Activated CD4-positive, alpha-beta T cell treated with anti-CD3 and anti-CD28 coated beads, Interleukin-2, amount 10 ng/mL, durations not matched to agents 7 days and 5 days (primary cell): ENCODE data around the gene DDX46. TPM values are rescaled to one million over a fixed set of nuclear protein-coding genes. Genes with fewer than 3 reads are reported as not detected.
A peak's percentile ranks its signal among the peaks of the same experiment; 100 is the strongest.
"Not testable (repeated sequence)": the region's sequence is repeated elsewhere in the genome, so short reads cannot be mapped to it uniquely, and the experiment has no call there.

Experiments used
- CTCF ChIA-PET: fragments of 350-600 bp; sonication (Branson Sonifier 250); formaldehyde crosslinking; loops from one replicate; lab custom pipeline; 2021; ENCODE audit warnings: antibody characterized with exemption; lab: Charles Lee
- POLR2A ChIA-PET: fragments of 350-600 bp; sonication (Branson Sonifier 250); formaldehyde crosslinking; loops from one replicate; lab custom pipeline; 2021; ENCODE audit warnings: antibody characterized with exemption; lab: Charles Lee
- DNase-seq: peaks from one replicate; pipeline ENCODE4 v3.0.0-alpha.2; 2020
- H3K27ac Mint-ChIP-seq: one replicate; pipeline ENCODE4 v1.8.0; 2021; ENCODE audit warnings: mild to moderate bottlenecking, moderate library complexity, mixed read lengths
- H3K27me3 Mint-ChIP-seq: one replicate; pipeline ENCODE4 v1.8.0; 2021; ENCODE audit warnings: mixed read lengths
- H3K36me3 Mint-ChIP-seq: one replicate; pipeline ENCODE4 v1.8.0; 2021; ENCODE audit warnings: low read depth, mixed read lengths
- H3K4me1 Mint-ChIP-seq: one replicate; pipeline ENCODE4 v1.8.0; 2021; ENCODE audit warnings: mixed read lengths
- H3K4me3 Mint-ChIP-seq: one replicate; pipeline ENCODE4 v1.8.0; 2021; ENCODE audit warnings: mild to moderate bottlenecking, moderate library complexity, mixed read lengths
- H3K9me3 Mint-ChIP-seq: one replicate; pipeline ENCODE4 v1.8.0; 2021; ENCODE audit warnings: mixed read lengths
- total RNA-seq, 2 experiments: library from RNA; stranded (reverse); gene quantifications; one replicate each; pipeline ENCODE4 v1.2.3, GENCODE V29; 2021

DDX46 gene
- total RNA-seq: 10 to 100 TPM; 70.0 to 73.6 TPM

GRCh38 chr5:134758504-134759341 is at the start of gene DDX46:
Gene DDX46, plus strand, starts transcription at chr5:134758779. Its CDS starts 160 bp downstream, at chr5:134758939.
- peak within 1 kb of the TSS; percentile 98 for H3K4me3 Mint-ChIP-seq

GRCh38 chr5:134714120-134714519 is 44.5 kb upstream of the DDX46 start:
- Mint-ChIP-seq H3K9me3 (no peaks in the 10 kb centered on the region), H3K27ac (no peak overlapping the region), H3K36me3 (peaks cover 29% of the 10 kb centered on the region), H3K27me3 (no peaks in the 10 kb centered on the region), H3K4me1 (no peaks in the 10 kb centered on the region), H3K4me3 (no peak overlapping the region)
- ChIA-PET POLR2A (no interaction called here), CTCF (interaction anchor here (1.0 to 1.2 kb wide), 2 partner anchors 8 to 129 kb away, joined by 3 read pairs; no protein-coding TSS in a partner anchor)
- no peak for DNase-seq

More at GRCh38 chr5:134758504-134759341, at the start of gene DDX46:
- POLR2A ChIA-PET: interaction anchor here (0.6 to 1.8 kb wide), 3 partner anchors 19 to 187 kb away, joined by 3 to 6 read pairs (median 3); partner anchors contain the start of gene CAMLG
- peak; percentile 95 for DNase-seq
- CTCF ChIA-PET: interaction anchor here (0.6 to 3.2 kb wide), 21 partner anchors 10 to 171 kb away, joined by 3 to 21 read pairs (median 4); partner anchors contain the start of genes C5orf24, CAMLG and PCBD2
- peak within 1 kb of the TSS; percentile 96 for H3K27ac Mint-ChIP-seq
- H3K9me3 Mint-ChIP-seq: no peaks in the 10 kb centered on the region
- H3K36me3 Mint-ChIP-seq: peaks cover 8% of the 10 kb centered on the region
- no peaks in the 10 kb centered on the region for H3K27me3 Mint-ChIP-seq
- H3K4me1 Mint-ChIP-seq: peaks cover 38% of the 10 kb centered on the region

DNA sequence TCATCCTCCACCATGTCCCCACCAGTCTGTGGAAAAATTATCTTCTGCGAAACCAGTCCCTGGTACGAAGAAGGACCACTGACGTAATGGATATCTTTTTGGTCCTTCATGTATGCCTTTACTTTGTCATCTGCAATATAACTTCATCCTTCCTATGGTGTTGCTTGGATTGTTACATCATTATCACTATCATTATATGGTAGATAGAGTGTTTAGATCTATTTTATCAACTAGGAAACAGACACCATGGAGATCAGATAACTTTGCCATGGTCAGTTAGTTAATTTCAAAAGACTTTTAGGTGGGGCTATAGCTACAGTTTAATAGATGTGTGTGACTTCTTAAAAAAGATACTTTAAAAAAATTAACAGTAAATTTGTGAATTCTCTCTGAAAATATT is 44.0 kb upstream of the DDX46 start:
- POLR2A ChIA-PET: no interaction called here
- H3K27ac Mint-ChIP-seq: no peak overlapping the region
- H3K27me3 Mint-ChIP-seq: no peaks in the 10 kb centered on the region
- no peak for DNase-seq
- peaks cover 32% of the 10 kb centered on the region for H3K36me3 Mint-ChIP-seq
- CTCF ChIA-PET: interaction anchor here (1.0 to 1.2 kb wide), 3 partner anchors 8 to 128 kb away, joined by 3 to 4 read pairs (median 3); partner anchors contain the start of gene CAMLG
- H3K4me3 Mint-ChIP-seq: no peak overlapping the region
- no peaks in the 10 kb centered on the region for H3K9me3 Mint-ChIP-seq
- H3K4me1 Mint-ChIP-seq: no peaks in the 10 kb centered on the region

DNA sequence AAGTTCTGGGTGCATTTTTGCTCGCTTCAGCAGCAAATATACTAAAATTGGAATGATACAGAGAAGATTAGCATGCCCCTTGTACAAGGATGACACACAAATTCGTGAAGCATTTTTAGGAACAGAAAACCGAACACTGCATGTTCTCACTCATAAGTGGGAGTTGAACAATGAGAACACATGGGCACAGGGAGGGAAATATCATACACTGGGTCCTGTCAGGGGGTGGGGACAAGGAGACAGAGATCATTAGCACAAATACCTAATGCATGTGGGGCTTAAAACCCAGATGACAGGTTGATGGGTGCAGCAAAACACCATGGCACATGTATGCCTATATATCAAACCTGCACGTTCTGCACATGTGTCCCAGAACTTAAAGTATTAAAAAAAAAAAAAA is 43.1 kb upstream of the DDX46 start:
- DNase-seq, H3K27me3 Mint-ChIP-seq, H3K27ac Mint-ChIP-seq, H3K9me3 Mint-ChIP-seq, H3K4me3 Mint-ChIP-seq, H3K4me1 Mint-ChIP-seq, POLR2A ChIA-PET: not testable (repeated sequence)
- H3K36me3 Mint-ChIP-seq: peaks cover 32% of the 10 kb centered on the region
- CTCF ChIA-PET: interaction anchor here (1.1 to 1.2 kb wide), 2 partner anchors 9 to 23 kb away, joined by 3 to 4 read pairs; partner anchors contain the start of gene CAMLG

DNA sequence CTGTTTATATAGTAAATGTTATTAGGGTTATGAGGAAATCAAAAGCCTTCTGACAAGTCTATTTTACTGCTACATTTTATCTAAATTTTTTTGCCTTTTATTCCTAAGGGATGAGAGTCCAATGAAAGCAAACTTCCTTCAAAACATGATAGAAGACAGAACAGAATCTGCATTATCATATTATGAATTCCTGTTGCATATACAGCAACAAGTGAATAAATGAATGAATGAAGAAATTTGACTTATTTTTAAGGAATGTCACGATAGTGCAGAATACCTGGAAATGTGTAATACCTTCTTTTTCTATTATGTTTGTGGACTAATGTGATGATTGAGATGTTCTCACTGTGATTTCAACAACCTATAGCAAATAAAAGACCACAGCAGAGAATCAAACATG is 33.7 kb upstream of the DDX46 start:
- Mint-ChIP-seq H3K4me1 (no peaks in the 10 kb centered on the region), H3K27ac (no peak overlapping the region), H3K9me3 (no peaks in the 10 kb centered on the region), H3K36me3 (peaks cover 16% of the 10 kb centered on the region), H3K27me3 (no peaks in the 10 kb centered on the region), H3K4me3 (no peak overlapping the region)
- DNase-seq: no peak
- CTCF ChIA-PET: interaction anchor here (1.4 kb wide), 1 partner anchor 8 kb away, joined by 3 read pairs; no protein-coding TSS in a partner anchor
- POLR2A ChIA-PET: no interaction called here

- Mint-ChIP-seq H3K9me3 (no peaks in the 10 kb centered on the region), H3K27ac (no peak overlapping the region), H3K36me3 (no peaks in the 10 kb centered on the region), H3K4me1 (peaks cover 7% of the 10 kb centered on the region), H3K27me3 (no peaks in the 10 kb centered on the region), H3K4me3 (no peak overlapping the region)
- CTCF ChIA-PET: no interaction called here
- DNase-seq: no peak
- POLR2A ChIA-PET: no interaction called here
Measured at GRCh38 chr5:134732819-134733218, 25.8 kb upstream of the DDX46 start.

GRCh38 chr5:134735243-134735642 is 23.3 kb upstream of the DDX46 start:
- Mint-ChIP-seq H3K9me3 (no peaks in the 10 kb centered on the region), H3K27ac (no peak overlapping the region), H3K4me3 (no peak overlapping the region), H3K36me3 (no peaks in the 10 kb centered on the region), H3K27me3 (no peaks in the 10 kb centered on the region), H3K4me1 (peaks cover 19% of the 10 kb centered on the region)
- ChIA-PET POLR2A (interaction anchor here (0.6 kb wide), 1 partner anchor 110 kb away, joined by 3 read pairs; the partner anchor contains the start of gene C5orf24), CTCF (interaction anchor here (0.7 to 3.5 kb wide), 6 partner anchors 19 to 478 kb away, joined by 3 to 21 read pairs (median 4); partner anchors contain the start of genes C5orf24, DDX46 and PCBD2)
- DNase-seq: no peak

- Mint-ChIP-seq H3K9me3 (no peaks in the 10 kb centered on the region), H3K36me3 (peaks cover 2% of the 10 kb centered on the region), H3K4me1 (peaks cover 30% of the 10 kb centered on the region), H3K27ac (no peak overlapping the region), H3K4me3 (no peak overlapping the region), H3K27me3 (no peaks in the 10 kb centered on the region)
- POLR2A ChIA-PET: interaction anchor here (0.5 kb wide), 1 partner anchor 527 kb away, joined by 3 read pairs; no protein-coding TSS in a partner anchor
- CTCF ChIA-PET: interaction anchor here (0.9 to 3.5 kb wide), 6 partner anchors 17 to 168 kb away, joined by 3 to 21 read pairs (median 3); partner anchors contain the start of genes C5orf24, DDX46 and PCBD2
- no peak for DNase-seq
Measured at GRCh38 chr5:134736173-134736812, 22.3 kb upstream of the DDX46 start.

- Mint-ChIP-seq H3K4me1 (peaks cover 35% of the 10 kb centered on the region), H3K27me3 (no peaks in the 10 kb centered on the region), H3K36me3 (peaks cover 4% of the 10 kb centered on the region), H3K4me3 (peak within 1 kb of the TSS; percentile 88), H3K9me3 (no peaks in the 10 kb centered on the region), H3K27ac (peak within 1 kb of the TSS; percentile 95)
- DNase-seq: peak; percentile 98
- CTCF ChIA-PET: interaction anchor here (0.6 to 3.5 kb wide), 41 partner anchors 10 to 833 kb away, joined by 3 to 23 read pairs (median 4); partner anchors contain the start of genes DDX46 and PCBD2
- POLR2A ChIA-PET: interaction anchor here (0.7 to 1.9 kb wide), 3 partner anchors 17 to 108 kb away, joined by 3 to 6 read pairs (median 3); partner anchors contain the start of genes C5orf24 and DDX46
Measured at GRCh38 chr5:134738133-134738962, 20.2 kb upstream of the DDX46 start, which contains the start of gene CAMLG. Gene CAMLG, plus strand, starts transcription at chr5:134738548. Its CDS starts 73 bp downstream, at chr5:134738621.

- POLR2A ChIA-PET: interaction anchor here (0.7 to 1.9 kb wide), 2 partner anchors 16 to 19 kb away, joined by 3 to 6 read pairs; partner anchors contain the start of gene DDX46
- CTCF ChIA-PET: interaction anchor here (0.6 to 3.5 kb wide), 38 partner anchors 9 to 713 kb away, joined by 3 to 23 read pairs (median 4); partner anchors contain the start of genes DDX46 and PCBD2
- DNase-seq: peak; percentile 48
Measured at GRCh38 chr5:134738963-134739661, 19.5 kb upstream of the DDX46 start.

DNA sequence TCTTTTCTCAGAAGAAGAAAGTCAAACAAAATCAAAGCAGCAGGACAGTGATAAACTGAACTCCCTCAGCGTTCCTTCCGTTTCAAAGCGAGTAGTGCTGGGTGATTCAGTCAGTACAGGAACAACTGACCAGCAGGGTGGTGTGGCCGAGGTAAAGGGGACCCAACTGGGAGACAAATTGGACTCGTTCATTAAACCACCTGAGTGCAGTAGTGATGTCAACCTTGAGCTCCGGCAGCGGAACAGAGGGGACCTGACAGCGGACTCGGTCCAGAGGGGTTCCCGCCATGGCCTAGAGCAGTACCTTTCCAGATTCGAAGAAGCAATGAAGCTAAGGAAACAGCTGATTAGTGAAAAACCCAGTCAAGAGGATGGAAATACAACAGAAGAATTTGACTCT is 17.5 kb upstream of the DDX46 start:
- peaks cover 4% of the 10 kb centered on the region for H3K36me3 Mint-ChIP-seq
- no peak overlapping the region for H3K4me3 Mint-ChIP-seq
- H3K27me3 Mint-ChIP-seq: no peaks in the 10 kb centered on the region
- DNase-seq: no peak
- ChIA-PET POLR2A (no interaction called here), CTCF (interaction anchor here (0.6 to 3.5 kb wide), 3 partner anchors 17 to 122 kb away, joined by 5 to 23 read pairs (median 19); partner anchors contain the start of gene DDX46)
- H3K4me1 Mint-ChIP-seq: peaks cover 33% of the 10 kb centered on the region
- H3K27ac Mint-ChIP-seq: no peak overlapping the region
- no peaks in the 10 kb centered on the region for H3K9me3 Mint-ChIP-seq

More at GRCh38 chr5:134738963-134739661, 19.5 kb upstream of the DDX46 start:
- H3K36me3 Mint-ChIP-seq: peaks cover 4% of the 10 kb centered on the region
- peaks cover 35% of the 10 kb centered on the region for H3K4me1 Mint-ChIP-seq
- no peaks in the 10 kb centered on the region for H3K9me3 Mint-ChIP-seq
- peak overlapping the region; percentile 88 for H3K4me3 Mint-ChIP-seq
- no peaks in the 10 kb centered on the region for H3K27me3 Mint-ChIP-seq
- H3K27ac Mint-ChIP-seq: peak overlapping the region; percentile 95
